Stimulated activated CD8-positive, alpha-beta memory T cell treated with anti-CD3 and anti-CD28 coated beads, Interleukin-15, amount 100 ng/mL, for 1 hour (primary cell): ENCODE results near the gene LRBA.
"Not testable (repeated sequence)": the region's sequence is repeated elsewhere in the genome, so short reads cannot be mapped to it uniquely, and the experiment has no call there.

Source experiments
- DNase-seq: peaks from one replicate; pipeline ENCODE4 v3.0.0-alpha.2; 2020; ENCODE audit warnings: low read depth

Gene LRBA

DNA sequence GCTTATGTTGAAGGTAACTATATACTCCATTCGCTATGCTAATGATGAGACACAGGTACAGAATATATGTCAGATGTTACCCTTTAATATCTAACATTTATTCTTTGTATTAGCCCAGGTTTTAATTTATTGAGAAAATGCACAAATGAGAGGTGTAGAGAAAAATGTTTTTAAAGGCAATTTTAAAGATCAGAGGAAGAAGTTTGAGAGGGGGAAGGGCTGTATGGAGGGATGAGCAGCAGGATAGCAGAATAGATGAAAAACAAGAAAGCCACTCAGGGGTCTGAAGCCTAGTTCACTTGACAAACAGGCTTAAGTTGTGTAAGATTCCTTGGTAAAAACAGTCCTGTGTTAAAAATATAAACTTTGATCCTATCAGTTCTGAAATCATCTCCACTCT, 429.5 kb downstream of the LRBA start:
- DNase-seq: no peak

DNA sequence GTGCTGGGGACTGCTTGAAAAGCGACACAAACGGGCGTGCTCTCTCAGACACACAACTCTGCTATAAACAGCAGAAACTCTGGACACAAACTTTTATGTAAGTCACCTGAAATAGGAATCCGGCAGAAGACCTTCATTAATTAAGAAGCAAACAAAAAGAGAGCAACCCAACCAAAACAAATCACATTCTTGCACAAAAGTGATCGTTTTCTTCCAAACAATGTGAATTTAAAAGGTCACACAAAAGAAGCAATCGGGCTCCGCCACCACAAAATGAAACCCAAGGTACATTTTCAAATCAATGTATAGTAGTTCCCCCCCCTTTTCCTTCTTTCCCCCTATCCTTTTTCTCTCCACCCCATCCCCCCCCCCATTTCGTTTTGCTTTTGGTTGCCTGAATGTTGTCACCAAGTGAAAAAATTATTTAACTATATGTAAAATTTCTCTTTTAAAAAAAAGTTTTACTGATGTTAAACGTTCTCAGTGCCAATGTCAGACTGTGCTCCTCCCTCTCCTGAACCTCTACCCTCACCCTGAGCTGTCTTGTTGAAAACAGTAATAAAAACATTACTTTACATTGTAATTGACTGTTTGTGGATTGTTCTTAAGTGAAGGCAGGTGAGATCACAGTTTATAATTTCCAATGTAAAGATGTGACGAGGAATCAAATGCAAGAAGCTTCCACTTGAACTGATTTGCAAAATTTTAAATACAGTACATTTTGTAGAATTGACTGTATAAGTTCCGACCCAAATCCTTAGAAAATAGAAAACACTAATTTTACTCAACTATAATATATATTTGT, 430.8 kb downstream of the LRBA start:
- DNase-seq: no peak

DNA sequence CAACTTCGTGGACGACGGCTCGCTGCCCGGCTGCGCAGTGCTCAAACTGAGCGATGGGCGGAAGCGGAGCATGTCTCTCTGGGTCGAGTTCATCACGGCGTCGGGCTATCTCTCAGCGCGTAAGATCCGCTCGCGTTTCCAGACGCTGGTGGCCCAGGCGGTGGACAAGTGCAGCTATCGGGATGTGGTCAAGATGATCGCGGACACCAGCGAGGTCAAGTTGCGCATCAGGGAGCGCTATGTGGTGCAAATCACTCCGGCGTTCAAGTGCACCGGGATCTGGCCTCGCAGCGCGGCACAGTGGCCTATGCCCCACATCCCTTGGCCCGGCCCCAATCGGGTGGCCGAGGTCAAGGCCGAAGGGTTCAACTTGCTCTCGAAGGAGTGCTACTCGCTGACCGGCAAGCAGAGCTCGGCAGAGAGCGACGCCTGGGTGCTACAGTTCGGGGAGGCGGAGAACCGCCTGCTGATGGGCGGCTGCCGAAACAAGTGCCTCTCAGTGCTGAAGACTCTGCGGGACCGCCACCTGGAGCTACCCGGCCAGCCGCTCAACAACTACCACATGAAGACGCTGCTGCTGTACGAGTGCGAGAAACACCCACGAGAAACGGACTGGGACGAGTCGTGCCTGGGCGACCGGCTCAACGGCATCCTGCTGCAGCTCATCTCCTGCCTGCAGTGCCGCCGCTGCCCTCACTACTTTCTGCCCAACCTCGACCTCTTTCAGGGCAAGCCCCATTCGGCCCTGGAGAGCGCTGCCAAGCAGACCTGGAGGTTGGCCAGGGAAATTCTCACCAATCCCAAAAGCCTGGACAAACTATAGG, 431.6 kb downstream of the LRBA start:
- DNase-seq: no peak

DNA sequence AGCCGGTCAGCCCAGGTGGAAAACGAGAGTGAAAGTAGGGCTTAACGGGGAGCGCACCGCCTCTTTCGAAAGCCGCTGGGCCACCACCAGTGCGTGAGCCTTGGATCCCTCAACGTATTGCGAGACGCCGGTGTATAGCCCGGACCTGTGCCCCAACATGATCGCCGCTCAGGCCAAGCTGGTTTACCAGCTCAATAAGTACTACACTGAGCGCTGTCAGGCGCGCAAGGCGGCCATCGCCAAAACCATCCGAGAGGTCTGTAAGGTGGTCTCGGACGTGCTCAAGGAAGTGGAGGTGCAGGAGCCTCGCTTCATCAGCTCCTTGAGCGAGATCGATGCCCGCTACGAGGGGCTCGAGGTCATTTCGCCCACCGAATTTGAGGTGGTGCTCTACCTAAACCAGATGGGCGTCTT, 432.2 kb downstream of the LRBA start:
- no peak for DNase-seq

DNA sequence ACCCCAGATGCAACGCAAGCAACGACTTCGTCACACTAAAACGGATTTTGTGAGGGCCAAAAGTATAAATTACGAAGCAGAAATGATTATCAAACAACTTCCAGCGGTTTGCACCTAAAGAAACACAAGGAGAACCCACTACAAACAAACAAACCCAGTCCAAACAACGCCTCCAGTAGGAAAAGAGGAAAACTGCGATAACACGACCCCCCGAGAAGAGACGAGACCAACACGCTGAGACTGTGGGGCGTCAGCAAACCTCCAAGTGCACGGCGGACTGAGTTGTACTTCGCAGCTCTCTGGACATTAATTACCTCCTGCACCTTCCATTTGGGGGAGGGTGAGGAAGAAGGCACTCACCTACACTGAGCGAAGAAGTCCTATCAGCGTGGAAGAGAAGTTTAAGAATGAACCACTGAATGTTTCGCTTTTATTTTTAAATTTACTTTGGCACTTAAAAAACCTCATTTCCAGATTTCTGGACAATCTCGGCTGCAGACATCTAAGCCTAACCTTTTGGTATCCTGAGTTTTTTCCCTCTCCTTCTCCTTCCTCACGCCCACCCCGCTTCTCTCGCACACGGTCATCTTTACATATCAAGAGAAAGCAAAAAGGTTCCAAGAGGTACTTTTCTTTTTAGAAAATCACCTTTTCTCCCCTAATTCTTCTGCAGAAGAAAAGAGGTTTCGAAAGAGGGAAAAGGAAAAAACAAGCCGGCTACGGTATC, 432.8 kb downstream of the LRBA start, which contains the start of gene MAB21L2:
MAB21L2 (plus strand) TSS at position 6 of the 727 bp plus-strand sequence. CDS start 879 bp downstream, outside the sequence.
- no peak for DNase-seq

DNA sequence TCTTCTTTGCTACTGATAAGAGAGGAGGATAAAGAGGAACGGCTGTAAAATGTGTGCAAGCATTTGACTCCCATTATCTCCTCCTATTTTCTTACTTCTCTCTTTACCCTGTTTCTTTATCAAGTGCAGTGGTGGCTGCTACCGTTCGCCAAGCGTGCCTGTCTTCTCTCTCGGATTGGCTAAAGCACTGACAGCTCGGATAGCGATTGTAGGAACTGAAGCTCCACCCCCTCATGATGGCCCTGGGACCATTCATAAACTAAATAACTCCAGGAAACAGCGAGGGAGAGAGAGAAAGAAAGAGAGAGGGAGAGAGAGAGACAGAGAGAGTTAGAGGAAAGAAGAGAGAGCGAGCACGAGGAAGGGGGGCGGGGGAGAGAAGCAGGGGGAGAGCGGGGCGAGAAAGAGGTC, 433.4 kb downstream of the LRBA start:
- no peak for DNase-seq

DNA sequence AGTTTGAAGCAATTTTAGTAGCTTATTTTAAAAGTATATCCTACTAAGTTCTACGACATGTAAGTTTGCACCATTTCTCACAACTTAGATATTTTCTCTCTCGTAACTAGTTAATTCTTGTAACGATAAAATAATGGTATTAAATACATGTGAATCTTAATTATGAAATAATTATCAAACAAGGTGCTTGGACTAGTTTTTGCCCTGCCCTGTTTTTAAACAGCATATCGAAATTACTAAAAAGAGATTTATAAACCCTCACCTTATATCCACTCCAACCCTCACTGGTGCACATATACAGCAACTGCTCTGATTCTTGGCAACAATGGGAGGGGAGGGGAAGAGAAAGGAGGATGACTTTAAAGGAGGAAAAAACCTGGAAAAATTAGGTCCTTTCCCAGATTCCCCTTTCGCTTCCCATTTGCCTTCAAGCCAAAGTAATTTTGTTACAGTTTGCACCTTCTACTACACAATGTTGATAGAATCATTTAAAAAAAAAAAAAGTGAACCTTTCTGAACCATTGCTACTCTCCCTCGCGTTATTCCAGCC, 434.0 kb downstream of the LRBA start:
- no peak for DNase-seq

DNA sequence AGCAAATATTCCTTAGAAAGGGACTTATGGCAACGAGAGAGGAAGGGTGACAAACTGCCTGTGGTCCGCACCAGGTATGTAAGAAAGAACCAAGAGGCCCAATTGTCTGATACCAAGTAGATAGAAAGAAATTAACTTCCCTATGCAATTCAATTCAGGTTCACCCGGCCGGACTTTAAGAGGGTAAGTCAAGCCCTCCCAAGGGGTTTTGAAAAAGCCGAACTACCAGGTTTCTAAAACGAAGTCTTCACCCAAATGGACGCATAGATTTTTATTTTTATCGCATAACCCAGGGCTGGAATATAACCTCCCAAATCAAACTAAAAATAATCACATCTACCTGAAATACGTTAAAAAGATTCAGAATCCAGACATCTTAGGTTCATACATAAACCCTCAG, 434.8 kb downstream of the LRBA start:
- no peak for DNase-seq

DNA sequence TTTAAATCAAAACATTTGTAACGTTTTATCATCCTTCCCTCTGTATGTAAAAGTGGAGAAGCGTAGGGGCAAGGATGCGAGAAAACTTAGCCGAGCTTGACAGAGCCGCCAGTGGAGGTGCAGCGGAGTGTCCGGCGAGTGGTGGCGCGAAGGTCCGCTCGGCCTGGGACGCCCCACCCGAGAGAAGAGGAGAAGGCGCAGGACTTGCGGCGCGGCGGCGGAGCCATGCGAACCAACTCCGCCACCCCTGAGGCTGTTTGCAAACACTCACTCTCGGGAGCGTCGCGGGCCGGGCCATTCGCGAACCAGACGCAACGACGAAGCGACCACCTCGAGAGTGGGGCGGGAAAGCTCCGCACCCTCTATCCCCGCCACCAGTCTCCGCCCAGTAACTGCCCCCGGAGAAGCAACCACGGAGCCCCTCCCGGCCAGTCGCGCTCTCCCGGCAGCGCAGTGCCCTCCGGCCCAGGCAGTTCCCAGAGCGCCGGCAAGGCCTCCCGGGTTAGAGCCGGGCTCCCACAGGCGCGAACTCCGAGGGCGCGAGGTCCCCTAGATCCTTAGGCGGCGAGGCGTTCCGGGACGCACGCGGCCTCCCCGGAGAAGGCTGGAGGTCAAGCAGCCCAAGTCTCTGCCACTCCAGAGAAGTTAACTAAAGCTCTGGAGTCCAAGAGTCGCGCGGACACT, 435.4 kb downstream of the LRBA start:
- no peak for DNase-seq

DNA sequence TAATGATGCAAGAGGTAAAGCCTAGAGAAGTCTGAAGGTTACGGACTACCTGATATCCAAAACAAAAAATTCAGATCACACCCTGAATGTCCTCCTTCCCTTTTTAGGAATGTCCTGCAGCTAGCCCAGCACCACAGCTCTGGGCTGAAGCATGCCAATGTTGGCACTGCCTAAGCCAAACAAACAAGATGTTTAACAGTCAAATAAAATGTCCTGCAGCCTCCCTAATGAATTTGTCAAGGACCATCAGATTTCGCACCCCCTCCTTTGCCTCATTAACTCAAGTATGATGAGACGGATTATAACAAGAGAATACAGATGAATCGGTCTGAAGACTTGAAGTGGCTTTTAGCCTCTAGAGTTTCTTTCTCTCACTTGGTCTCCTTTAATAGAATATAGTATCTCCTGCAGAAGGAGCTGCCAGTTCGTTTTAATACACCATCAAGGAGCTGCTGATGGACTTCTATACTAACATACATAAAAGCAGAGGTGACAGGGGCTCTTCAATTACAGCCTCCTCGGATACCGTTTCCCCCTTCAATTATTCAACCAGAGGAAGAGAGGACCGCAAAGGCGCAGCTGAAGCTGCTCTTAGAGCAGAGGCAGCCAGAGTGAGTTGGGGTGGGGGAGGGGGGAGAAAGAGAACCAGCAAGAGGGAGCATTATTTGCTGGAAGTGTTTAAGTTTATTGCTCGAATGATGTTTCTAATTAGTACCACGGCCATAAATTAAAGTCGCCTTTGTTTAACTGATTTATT, 436.2 kb downstream of the LRBA start:
- no peak for DNase-seq

DNA sequence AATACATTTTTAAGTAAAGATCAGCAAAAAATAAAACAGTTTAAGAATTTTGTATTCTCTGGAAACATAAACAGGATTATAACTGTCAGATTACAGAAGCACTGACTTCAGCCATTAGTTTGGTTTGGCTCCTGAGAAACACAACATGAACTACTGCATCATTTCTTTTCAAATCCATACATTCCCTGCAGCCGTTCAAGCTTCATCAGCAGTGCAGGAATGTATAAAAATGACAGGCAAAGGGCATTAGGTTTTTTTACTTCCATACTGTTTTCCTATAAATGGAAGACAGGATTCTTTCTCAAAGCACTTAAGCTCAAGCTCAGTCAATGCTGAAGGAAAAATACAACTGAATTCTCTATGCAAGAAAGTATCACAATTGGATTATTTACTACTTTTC, 437.3 kb downstream of the LRBA start:
- DNase-seq: no peak

DNA sequence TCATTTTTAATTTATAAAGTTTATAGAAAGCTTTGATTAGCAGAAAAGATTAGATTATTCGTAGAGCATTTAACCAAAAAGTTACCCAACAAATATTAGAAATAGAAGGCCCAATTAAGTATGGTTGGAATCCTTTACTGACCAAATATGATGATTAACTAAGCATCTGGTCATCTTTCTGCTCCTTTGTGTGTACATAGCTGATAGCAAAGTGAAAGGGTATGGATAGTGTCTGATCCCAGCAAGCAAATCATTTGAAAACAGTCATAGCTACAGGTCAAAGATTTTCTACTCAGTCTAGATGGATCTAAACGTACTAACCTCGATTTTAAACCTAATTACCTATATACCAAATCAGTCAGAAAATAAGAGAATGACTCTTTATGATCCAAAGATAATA, 440.4 kb downstream of the LRBA start:
- DNase-seq: no peak

DNA sequence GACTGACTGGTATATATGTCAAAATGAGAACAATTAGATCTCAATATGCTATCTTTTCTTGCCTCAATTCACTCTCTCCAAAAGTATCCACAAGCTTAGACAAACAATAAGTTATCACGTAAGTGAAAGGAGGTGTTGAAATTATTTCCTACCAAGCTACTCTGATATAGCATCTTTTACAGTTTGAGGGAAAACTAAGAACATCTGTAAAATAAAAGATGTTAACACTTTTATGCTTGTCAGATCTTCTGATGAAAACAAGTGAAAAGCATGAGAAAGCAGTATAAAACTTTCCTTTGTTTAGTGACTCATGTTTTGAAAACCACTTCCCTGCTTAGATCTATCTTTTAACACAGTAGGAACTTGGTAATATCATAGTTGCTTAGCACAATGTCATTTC, 441.6 kb downstream of the LRBA start:
- DNase-seq: no peak

DNA sequence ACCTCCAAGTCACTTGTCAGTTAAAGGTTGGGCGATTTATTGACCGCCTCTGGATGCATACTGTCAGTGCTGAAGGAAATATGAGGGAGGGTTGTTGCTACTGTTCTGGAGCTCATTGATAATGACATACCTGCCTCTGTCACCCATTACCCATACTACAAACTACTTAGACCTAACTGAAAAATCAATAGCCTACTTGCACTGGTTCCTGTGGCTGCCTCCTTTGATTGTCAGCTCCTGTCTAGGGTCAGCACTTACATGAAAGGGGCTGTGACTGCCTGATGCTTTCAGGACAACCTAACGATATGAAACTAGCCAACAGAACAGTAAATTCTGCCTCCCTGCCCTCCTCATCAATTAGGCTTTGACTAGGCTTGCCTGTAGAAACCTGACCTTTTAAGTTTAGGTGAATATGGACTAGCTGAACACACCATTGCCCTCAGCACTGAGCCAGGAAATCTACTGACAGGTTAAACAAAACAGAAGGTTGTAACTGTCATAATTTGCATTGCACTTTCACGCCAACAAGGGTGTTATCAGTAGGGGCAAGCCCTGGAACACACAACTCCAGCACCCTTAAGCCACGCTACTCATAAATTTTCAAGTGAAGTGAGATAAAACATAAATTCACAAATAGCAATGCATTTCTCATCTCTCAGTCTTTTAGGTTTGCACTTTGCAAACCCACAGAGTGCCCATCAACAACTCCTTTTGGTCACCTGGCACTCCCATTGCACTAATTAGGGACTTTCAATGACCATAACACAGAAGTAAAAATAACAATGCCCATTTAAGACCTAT, 442.2 kb downstream of the LRBA start:
- DNase-seq: no peak

DNA sequence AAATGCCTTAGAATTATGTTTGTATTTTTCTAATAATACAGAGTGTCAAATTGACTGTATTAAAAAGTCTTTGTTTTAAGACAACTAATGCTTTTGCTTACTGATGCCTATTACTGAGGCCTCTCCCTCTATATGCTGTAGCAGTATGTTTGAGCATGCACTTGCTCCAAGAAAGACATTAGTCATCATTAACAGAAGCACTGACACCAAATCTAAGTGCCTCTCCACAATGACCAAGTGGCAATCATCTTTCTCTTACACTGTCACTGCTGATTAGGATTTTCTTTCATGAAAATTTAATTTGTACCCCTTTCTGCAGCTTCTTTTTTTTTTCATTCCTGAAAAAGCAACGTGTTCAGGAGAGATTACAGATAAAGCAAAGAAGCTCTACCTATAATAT, 444.2 kb downstream of the LRBA start:
- DNase-seq: no peak

DNA sequence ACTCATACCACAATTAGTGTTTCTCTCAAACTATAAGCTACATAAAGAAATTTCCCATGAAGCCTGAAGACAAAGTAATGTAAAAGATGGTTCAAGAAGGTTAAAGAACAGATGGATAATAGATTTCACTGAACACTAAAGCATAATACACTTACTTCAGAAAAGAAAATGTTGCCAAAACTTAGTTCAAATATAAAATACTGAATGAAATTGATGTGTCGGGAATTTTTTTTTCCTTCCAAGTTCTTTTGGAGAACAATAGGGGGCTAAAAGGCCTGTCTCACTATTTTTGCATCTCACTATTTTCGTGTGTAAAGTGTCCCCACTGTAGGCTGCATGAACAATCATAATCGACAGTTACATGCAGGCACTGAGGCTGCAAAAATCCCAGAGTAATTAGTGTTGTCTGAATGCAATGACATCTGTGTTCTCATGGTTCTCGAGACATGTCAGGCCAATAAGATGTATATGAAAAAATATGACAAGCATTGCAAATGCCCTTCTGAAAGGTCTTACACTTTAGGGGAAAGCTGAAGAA, 445.0 kb downstream of the LRBA start:
- no peak for DNase-seq

DNA sequence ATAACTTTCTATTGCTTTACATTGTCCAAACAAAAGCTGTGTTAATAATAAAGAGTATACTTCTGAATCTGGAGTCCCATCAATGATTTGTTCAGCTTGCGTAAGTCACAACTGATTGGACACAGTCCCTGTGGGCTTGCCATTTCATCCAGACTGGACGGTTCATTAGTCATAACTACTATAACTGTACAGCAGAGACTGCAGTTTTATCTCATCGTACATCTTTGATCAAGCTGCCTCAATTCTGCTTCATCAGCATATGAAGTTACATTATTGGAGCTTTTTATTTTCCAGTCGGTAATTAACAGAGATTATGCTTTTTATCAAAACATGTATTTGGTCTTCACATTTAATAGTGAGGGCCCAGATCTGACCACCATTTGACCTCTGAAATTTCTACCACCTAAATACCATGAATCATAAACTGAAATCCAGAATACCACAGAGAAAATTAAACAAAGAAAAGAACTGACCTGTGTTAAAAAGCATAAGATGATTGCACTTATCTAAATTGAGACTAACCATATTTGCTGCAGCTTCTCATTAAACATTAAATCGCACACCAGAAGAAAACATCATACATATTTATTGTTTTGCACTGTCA, 445.6 kb downstream of the LRBA start:
- no peak for DNase-seq

DNA sequence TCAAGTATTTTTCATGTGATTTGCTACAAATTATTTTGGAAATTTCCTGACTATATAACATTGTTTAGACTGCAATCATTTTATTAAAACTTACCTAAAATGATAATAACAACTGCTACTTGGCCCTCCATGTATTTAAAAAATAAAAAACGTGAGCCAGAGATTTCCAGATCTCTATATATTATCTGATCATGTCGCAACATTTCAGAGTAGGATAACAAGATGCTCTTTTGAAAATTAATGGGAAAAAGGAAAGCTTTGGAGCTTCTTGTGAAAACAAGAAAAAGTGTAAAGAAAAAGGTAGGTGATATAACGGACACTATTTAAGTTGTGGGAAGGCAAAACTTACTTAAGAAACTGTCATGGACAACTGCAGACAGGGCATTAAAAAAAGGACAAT, 448.0 kb downstream of the LRBA start:
- no peak for DNase-seq

DNA sequence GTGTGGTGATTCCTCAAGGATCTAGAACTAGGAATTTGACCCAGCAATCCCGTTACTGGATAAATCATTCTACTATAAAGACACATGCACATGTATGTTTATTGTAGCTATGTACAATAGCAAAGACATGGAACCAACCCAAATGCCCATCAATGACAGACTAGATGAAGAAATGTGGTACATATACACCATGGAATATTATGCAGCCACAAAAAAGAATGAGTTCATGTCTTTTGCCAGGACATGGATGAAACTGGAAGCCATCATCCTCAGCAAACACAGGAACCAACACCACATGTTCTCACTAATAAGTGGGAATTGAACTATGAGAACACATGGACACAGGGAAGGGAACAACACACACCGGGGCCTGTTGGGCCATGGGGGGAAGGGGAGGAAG, 450.1 kb downstream of the LRBA start:
- not testable (repeated sequence) for DNase-seq
